OCI-LY1 (cell line): Measurements from ENCODE around the gene NUDCD3.

ENCODE experiments used
- CTCF ChIP-seq: fragments of 200-600 bp; sonication (generic), shearing (Covaris generic); IDR thresholded peaks from 2 replicates; pipeline ENCODE4 v1.5.1; 2017; ENCODE audit warnings: mild to moderate bottlenecking, antibody characterized with exemption, low read length, moderate library complexity, mixed read lengths
- EZH2 ChIP-seq: fragments of 200-600 bp; sonication (generic), shearing (Covaris generic); IDR thresholded peaks from 2 replicates; pipeline ENCODE4 v1.8.0; 2017; ENCODE audit warnings: borderline replicate concordance, mixed run types, mild to moderate bottlenecking, antibody characterized with exemption, low read length, moderate library complexity, mixed read lengths

- no peak for TF ChIP-seq CTCF
- TF ChIP-seq EZH2, result no peak
These were observed 56.3 kb downstream of the NUDCD3 start for GRCh38 chr7:44434201-44434600.
